ENCODE results near the gene COBL.

DNA sequence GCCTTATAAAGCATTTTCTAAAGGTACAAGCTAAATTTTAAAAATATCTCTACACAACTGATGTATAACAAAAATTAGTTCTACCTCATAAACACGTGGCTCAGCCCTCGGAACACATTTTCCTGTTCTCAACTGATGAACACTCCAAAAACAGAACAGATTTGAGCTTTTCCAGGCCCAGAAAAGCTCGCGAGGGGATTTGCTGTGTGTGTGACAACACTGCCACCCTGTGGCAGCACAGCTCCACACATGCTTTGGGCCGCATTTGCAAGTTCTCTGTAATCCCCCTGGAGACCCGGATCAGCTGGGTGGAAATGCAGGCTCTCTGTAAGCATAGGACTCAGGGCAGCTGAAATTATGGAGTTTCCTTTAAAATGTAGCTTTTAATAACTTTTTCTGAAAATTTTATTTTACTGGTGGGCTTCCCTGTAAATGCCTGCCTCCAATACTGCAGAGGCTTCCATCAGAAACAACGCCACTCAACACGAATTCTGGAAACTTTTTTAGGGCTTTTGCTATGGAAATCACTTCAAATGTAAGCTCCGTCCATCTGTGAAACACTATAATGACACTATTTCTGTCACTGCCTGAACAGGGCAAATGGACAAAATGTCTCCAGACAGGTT is 155.5 kb downstream of the COBL start:
- TF ChIP-seq, protein P1, sequence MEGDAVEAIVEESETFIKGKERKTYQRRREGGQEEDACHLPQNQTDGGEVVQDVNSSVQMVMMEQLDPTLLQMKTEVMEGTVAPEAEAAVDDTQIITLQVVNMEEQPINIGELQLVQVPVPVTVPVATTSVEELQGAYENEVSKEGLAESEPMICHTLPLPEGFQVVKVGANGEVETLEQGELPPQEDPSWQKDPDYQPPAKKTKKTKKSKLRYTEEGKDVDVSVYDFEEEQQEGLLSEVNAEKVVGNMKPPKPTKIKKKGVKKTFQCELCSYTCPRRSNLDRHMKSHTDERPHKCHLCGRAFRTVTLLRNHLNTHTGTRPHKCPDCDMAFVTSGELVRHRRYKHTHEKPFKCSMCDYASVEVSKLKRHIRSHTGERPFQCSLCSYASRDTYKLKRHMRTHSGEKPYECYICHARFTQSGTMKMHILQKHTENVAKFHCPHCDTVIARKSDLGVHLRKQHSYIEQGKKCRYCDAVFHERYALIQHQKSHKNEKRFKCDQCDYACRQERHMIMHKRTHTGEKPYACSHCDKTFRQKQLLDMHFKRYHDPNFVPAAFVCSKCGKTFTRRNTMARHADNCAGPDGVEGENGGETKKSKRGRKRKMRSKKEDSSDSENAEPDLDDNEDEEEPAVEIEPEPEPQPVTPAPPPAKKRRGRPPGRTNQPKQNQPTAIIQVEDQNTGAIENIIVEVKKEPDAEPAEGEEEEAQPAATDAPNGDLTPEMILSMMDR (conservative IDR thresholded peaks at IDR 0.05), result peak; percentile 100
- no peak for TF ChIP-seq EZH2 (IDR thresholded peaks at IDR 0.05; ENCODE audit: low read depth)
